HG03045 (cell line): Measurements from ENCODE around the gene PTX4.
A peak's percentile ranks its signal among the peaks of the same experiment; 100 is the strongest.

ENCODE experiments used
- ATAC-seq: cut with Tn5 transposase; IDR thresholded peaks from one replicate; pipeline ENCODE4 v1.9.1; 2021; ENCODE audit warnings: mild to moderate bottlenecking, moderate library complexity; ENCODE audit not compliant: unreplicated experiment

Gene PTX4

DNA sequence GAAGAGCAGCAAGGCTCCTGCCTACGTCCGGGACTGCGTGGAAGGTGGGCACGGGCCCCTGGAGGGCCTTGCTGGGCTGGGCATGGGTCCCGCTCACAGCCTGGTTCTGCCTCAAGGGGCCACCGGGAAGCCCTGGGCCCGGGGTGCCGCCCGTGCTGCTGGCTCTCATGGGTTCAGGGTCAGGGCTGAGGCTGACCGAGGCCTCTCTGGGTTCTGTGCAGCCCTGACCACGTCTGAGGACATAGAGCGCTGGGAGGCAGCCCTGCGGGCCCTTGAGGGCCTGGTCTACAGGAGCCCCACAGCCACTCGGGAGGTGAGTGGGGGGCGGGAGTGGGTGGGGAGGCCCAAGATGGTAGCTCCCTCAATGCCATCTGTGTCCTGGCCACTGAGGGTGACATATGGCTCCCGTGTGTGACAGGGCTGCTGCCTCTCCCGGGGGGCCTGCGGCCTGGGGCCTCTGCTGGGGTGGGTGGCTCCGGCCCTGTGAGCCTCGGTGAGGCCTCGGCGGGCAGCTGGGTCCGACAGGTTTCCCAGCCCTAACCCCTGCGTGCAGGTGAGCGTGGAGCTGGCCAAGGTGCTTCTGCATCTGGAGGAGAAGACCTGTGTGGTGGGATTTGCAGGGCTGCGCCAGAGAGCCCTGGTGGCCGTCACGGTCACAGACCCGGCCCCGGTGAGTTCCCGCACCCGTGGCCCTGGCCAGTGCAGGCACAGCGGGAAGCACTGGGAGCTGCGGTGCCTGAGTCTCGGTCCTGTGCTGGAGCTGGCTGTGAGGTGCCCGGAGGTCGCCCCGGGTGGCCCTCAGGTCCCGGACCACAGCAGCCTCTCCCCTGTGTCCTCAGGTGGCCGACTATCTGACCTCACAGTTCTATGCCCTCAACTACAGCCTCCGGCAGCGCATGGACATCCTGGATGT lies 13.6 kb upstream of the PTX4 start:
- no peak for ATAC-seq

DNA sequence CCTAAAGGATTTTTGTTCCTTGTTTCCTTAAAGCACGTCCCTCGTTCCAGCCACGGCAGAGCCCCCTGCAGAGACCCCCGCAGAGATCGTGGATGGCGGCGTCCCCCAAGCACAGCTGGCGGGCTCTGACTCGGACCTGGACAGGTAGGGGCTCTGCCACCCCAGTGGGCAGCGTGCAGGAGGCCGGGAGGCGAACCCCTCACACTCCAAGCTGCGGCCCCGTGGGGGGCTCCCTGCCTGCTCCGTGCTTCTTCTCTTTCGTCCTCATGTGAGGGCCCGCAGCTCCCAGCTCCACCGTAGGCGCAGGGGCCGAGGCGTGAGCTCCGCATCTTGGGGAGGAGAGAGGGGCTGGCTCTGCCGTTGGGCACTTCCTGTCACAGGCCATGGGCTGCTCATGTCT lies 12.9 kb upstream of the PTX4 start:
- no peak for ATAC-seq

DNA sequence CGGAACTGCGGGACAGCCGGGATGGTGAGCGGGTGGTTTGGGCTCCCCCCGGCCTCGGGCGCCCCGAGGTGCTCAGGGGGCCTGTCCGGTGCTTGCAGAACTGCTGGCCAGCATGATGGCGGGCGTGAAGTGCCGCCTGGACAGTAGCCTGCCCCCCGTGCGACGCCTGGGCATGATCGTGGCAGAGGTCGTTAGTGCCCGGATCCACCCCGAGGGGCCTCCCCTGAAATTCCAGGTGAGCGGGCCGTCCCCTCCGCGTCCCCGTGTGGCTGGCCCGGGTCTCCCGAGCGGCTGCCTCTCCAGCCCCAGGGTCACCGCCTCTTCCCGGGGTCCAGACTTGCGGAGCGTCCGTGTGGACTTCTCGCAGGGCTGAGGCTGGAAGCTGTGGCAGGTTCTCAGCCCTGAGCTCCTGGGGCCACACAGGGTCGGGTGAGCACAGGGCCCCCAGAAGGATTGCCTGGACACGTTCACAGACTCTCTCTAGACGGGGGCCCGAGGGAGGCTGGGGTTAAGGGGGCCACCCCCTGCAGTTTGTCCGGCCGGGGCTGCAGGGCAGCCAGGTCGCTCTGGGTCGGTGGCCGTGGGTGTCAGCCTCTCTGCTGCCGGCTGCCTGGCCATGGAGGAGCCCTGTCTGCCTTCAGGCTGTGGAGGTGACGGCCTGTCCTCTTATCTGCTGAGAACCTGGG lies 11.9 kb upstream of the PTX4 start:
- no peak for ATAC-seq

DNA sequence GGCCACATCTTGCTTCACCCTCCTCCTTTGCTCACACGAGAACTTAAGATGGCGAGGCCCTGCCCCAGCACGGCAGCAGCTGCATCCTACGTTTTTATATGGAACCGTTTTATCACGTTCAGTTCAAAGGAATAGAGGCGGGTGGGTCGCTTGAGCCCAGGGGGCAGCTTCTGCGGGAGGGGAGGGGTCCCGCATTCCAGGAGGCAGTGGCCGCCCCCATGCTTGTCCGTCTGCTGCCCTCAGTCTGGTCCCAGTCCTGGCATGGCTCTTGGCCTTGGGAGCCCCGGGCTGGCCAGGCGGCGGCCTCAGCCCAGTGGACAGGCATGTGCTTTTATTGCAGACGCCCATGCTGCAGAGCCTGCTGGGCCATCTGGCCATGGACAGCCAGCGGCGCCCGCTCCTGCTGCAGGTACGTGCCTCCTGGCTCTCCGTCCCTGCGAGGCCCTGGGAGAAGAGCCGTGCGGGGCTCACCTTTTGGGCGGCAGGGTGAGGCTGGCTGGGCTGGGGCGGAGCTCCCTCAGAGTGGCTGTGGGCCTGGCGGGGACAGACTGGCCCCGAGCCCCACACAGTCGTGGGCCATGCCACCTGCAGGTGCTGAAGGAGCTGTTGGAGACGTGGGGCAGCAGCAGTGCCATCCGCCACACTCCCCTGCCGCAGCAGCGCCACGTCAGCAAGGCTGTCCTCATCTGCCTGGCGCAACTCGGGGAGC lies 11.2 kb upstream of the PTX4 start:
- ATAC-seq = no peak

DNA sequence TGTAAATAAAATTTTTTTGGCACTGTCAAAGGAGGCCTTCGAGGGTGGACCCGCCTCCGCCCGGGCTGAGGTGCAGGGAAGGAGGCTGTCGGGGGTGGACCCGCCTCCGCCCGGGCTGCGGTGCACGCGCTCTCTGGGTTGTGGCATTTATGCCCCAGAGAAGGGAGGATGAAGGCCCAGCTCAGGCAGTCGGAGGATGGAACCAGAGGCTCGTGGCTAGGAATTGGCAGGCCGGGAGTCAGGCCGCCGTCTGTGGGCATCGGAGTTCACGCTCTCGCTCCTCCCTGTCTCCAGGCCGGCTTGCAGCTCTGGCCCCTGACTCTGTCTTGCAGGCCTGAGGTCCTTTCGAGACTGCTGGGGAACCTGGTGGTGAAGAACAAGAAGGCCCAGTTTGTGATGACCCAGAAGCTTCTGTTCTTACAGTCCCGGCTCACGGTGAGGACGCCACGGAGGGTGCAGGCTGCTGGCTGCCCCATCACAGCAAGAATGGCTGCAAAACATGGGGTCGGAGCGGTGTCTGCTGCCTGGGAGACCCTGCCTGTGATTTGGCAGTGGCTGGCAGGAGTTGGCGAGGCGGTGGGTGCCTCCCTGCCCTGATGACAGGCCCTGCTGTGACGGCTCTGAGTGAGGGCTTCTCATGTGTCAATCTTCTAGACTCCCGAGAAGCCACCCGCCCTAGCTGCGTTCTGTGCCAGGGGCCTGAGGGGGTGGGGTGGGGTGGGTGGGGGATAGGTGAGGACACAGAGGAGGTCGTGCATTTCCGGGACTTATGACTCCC lies 10.3 kb upstream of the PTX4 start:
- no peak for ATAC-seq

DNA sequence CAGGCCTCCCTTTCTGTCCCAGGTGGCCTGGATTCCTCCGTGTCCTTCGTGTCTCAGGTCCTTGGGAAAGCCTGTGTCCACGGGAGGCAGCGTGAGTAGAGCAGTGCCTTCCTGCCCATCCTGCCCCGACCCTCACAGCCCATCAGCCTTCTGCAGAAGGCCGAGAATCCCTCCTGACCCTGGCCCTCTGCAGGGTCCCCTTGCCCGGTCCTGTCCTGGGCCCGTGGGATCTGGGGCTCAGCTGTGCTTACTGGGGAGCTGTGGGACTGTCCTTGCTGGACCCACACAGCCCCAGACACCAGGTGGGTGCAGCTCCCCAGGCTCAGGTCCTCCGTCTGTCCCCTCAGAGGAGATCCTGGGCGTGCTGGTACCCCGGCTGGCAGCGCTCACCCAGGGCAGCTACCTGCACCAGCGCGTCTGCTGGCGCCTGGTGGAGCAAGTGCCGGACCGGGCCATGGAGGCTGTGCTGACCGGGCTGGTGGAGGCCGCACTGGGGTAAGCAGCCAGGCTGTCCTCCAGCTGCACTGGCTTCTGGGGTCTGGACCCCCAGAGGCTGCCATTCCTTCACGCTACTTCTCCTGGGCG lies 8.4 kb upstream of the PTX4 start:
- ATAC-seq = no peak

DNA sequence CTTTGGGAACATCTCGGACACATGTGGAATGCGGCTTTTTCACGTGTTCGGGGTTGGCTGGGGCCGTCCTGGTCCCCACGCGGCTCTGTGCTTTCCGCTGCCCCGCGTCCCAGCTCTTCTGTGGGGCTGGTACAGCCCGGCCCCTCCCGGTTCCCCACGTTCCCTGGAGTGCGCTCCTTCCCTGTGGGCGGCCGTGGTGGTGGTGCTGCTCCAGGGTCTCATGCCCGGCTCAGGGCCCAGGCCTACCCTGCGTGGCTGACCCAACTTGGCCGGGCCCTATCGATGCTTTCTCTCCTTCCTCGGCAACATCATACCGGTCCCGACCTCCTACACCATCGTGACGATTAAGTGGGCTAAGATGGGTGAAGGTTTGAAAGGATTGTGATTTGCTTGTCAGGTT lies 7.7 kb upstream of the PTX4 start:
- ATAC-seq = no peak

DNA sequence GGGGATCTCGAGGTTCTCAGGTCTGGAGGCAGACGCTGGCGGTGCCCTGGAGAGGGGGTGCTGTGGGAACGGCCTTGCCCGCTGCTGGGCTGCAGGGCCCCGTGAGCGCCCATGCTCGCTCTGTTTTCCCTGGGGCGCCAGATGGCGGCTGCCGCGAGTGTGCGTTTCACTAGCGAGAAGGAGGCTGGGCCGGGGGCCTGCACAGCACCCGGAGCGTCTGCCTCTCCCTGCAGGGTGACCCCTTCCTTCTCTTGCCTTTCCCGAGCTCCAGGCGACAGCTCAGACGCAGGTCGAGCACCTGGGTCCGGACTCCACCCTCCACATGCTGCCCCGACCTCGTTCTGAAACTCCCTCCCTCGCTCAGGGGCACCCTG lies 7.1 kb upstream of the PTX4 start:
- no peak for ATAC-seq

DNA sequence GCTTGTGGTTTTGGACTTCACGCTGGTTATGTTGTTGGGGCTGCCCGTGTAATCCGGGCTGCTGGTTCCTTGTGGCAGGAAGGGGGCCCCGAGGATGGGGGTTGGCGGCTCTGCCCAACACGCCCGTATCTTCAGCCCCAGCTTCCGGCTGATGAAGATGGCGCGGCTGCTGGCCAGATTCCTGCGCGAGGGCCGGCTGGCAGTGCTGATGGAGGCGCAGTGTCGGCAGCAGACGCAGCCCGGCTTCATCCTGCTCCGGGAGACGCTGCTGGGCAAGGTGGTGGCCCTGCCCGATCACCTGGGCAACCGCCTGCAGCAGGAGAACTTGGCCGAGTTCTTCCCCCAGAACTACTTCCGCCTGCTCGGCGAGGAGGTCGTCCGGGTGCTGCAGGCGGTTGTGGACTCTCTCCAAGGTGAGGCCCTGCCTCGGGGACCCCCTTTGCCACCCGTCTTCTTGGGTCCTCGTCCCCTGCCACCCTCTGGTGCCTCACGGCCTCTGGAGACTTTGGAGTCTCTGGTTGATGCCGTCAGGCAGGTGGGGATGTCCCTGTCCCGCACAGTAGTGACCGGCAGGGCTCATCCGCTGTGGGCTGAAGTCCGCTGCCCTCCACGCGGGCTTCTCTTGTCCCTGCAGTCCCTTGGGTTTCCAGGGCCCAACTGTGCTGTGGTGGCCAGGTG lies 6.6 kb upstream of the PTX4 start:
- no peak for ATAC-seq

DNA sequence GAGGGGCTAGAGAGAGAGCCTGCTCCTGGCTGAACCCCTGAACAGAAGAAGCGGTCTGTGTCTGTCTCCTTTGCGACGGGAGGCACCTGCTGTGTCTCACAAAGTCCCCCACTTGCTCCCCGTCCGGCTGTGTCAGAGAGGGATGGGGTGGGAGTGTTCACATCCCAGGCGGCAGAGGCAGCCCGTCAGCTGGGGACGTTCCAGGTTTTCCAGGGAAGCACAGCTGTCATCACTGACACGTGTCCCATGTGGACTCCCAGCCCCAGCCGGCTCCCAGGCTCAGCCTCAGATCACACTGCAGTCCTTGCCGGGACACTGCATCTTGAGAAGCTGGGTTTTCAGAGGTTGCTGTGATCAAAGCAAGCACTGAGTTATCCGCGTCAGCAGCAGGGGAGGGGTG lies 6.0 kb upstream of the PTX4 start:
- no peak for ATAC-seq

DNA sequence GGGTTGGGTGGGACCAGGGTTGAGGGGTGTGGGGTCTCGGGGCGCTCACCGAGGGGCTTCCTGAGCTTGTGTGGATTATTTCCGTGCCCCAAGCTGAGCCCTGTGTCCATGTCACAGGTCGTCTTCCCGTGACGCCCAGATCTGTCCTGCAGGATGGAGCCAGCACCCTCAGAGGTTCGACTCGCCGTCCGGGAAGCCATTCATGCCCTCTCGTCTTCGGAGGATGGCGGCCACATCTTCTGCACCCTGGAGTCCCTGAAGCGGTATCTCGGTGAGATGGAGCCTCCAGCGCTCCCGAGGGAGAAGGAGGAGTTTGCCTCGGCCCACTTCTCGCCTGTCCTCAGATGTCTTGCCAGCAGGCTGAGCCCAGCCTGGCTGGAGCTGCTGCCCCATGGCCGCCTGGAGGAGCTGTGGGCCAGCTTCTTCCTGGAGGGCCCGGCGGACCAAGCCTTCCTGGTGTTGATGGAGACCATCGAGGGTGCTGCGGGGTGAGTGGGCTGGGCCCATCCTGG lies 5.4 kb upstream of the PTX4 start:
- no peak for ATAC-seq

DNA sequence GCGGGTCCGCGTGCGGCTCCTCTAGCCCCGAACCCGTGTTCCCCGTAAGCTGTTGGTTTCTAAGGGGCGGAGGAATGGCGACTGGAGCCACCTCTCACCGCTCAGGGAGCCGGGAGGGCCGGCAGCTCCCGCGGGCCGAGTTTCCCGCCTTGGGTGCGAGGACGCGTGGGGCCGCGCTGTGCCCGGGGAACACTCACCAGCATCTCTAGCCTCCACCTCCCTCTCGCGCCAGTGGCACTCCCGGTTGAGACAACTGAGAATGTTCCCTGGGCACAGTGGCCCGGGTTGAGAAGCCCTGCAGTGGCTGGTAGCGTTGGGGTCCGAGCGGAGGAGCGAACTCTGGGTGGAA lies 5.0 kb upstream of the PTX4 start:
- ATAC-seq = peak; percentile 14

DNA sequence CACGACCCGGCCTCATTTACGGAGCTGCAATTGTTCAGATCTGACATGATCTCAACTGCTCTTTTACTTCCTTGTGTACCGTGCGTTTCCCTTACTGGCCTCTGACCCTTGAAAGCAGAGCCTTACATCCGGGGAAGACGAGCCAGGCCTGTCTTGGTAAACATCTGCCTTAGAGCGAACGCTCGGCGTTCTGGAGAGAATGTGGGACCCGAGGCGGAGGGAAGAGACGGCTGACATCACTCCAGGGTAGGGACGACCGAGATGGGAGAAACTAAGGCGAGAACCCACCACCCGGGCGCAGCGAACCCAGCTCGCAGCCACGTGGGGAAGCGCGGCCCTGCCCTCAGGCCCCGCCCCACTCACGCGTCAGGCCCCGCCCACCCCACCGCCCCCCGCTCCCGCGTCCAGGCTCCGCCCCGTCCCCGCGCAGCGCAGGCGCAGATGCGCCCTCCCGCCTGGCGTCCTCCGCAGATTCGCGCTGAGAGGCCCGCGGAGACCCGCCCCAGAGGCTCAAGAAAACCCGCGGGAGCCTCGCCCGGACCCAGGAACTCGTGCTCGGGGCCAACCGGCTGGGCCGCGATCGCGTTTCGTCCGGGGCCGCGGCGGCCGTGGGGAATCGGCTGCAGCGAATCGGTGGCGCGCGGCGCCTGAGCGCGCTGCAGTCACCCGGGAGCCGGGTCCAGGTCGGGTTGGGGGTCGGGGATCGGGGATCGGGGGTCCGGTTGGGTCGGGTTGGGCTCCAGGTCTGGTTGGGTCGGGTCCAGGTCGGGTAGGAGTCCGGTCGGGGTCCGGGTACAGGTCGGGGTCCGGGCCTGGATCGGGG lies 4.4 kb upstream of the PTX4 start, which contains the start of gene TELO2:
TELO2 (plus strand) TSS at position 438 of the 823 bp plus-strand sequence. CDS start 922 bp downstream, outside the sequence.
- peak; percentile 64 for ATAC-seq

DNA sequence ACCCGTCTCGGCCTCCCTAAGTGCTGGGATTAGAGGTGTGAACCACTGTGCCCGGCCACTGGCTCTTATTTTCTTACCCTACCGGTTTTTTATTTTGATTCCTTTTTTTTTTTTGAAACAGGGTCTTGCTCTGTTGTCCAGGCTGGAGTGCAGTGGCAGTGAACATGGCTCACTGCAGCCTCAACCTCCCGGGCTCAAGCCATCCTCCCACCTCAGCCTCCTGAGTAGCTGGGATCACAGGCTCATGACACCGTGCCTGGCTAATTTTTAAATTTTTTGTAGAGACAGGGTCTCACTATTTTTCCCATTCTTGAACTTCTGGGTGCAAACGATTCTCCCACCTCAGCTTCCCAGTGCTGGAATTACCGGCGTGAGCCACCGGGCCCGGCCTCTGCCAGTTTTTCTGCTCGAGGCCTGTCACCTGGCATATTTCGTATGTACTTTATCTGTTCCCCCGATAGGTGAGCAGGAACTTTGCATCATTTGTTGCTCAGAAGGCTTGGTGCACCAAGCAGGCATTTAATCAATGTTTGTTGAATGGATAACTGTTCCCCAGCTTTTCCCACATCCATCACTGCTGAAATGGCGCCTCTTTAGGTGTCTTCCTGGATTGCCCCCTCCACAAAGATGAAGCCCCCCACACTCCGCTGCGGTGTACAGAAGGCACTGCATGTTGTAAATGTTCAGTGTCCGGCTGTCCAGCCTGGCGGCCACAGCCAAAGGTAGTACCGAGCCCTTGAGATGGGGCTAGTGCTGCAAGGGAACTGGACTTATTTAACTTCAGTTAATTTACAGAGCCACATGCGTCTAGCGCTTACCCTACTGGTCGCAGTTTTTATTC lies 3.6 kb upstream of the PTX4 start:
- no peak for ATAC-seq

DNA sequence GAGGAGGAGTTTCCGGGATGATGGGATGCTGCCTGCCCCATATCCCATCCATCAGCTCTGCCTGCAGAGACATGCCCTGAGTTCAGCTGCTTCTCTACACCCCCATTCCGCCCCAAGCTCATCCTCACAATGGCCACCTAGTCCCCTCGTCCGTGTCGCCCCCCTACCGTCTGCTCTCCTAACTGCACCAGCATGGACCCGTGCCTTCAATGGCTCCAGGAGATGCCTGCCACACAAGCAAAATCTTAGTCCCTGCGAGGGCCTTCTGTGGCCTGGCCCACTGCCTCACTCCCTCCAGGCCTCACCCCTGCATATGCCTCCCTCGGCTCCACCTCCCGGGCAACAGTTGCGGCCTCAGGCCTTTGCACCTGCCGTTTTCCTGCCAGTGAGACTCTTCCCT lies 2.6 kb upstream of the PTX4 start:
- no peak for ATAC-seq

DNA sequence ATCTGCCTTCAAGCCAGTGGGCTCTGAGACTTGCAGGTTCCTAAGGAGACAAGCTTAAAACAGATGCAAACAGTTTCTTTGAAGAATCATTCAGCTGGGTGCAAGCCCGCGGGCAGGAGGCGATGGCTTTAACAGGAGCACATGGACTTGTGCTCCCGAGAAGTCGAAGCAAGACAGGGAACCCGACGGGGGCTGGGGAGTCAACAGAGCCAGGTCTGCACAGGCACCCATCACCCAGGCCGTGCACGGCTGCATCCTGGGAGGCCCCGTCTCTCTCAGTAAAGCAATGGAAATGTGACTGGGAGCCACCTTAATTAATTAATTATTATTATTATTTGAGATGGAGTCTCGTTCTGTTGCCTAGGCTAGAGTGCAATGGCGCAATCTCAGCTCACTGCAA lies 333 bp upstream of the PTX4 start:
- no peak for ATAC-seq

DNA sequence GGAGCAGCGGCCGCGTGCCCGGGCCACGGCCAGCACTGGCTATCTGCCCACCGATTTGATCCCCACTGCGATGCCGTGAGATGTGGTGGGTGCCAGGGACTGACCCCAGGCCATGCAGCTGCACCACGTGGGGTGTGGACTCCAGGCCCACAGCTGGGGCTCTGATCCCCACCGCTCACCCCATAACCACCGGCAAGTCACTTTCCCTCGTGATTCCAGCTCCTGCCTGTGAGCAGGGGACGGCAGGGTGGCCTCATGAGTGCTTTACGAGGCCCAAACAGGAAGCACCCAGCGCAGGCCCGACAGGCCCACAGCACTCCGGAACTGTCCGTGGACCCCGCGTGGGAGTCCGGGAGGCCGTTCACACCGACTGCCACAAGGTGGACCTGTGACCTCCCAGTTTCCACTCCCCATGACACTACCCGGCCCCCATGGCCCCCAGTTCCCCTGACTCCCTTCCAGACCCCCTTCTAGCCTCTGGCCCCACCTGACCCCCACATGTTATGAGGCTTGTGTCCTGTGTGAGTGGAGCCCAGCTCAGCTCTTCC lies 616 bp downstream of the PTX4 start:
- ATAC-seq = no peak
